HG02884 (cell line): ENCODE results near the gene LRP1B.
"Not testable (repeated sequence)": the region's sequence is repeated elsewhere in the genome, so short reads cannot be mapped to it uniquely, and the experiment has no call there.

ENCODE experiments used
- ATAC-seq: cut with Tn5 transposase; IDR thresholded peaks from one replicate; pipeline ENCODE4 v1.9.1; 2021; ENCODE audit warnings: mild to moderate bottlenecking, moderate library complexity; ENCODE audit not compliant: unreplicated experiment

LRP1B gene

GRCh38 chr2:142104134-142104758 is 26.6 kb downstream of the LRP1B start:
- no peak for ATAC-seq

GRCh38 chr2:142100970-142101369 is 29.8 kb downstream of the LRP1B start:
- ATAC-seq = no peak

GRCh38 chr2:142100139-142100873 is 30.5 kb downstream of the LRP1B start:
- ATAC-seq = no peak

- no peak for ATAC-seq
These were observed 33.1 kb downstream of the LRP1B start for GRCh38 chr2:142097711-142098110.

GRCh38 chr2:142095647-142096046 is 35.2 kb downstream of the LRP1B start:
- ATAC-seq = no peak

- no peak for ATAC-seq
These were observed 36.6 kb downstream of the LRP1B start for GRCh38 chr2:142094233-142094632.

- ATAC-seq = no peak
These were observed 42.7 kb downstream of the LRP1B start for GRCh38 chr2:142088058-142088568.

- ATAC-seq = not testable (repeated sequence)
These were observed 43.2 kb downstream of the LRP1B start for GRCh38 chr2:142087585-142087984.

- no peak for ATAC-seq
These were observed 48.4 kb downstream of the LRP1B start for GRCh38 chr2:142082368-142082767.

- no peak for ATAC-seq
These were observed 54.5 kb downstream of the LRP1B start for GRCh38 chr2:142076317-142076716.

- no peak for ATAC-seq
These were observed 55.0 kb downstream of the LRP1B start for GRCh38 chr2:142075826-142076225.

- no peak for ATAC-seq
These were observed 61.4 kb downstream of the LRP1B start for GRCh38 chr2:142069251-142069888.

- ATAC-seq = no peak
These were observed 65.1 kb downstream of the LRP1B start for GRCh38 chr2:142065700-142066099.

GRCh38 chr2:142065156-142065555 is 65.7 kb downstream of the LRP1B start:
- no peak for ATAC-seq

- ATAC-seq = no peak
These were observed 69.1 kb downstream of the LRP1B start for GRCh38 chr2:142061733-142062132.

GRCh38 chr2:142058149-142058548 is 72.7 kb downstream of the LRP1B start:
- no peak for ATAC-seq

- ATAC-seq = no peak
These were observed 74.0 kb downstream of the LRP1B start for GRCh38 chr2:142056784-142057183.

- ATAC-seq = no peak
These were observed 78.5 kb downstream of the LRP1B start for GRCh38 chr2:142052220-142052863.

GRCh38 chr2:142048581-142048980 is 82.2 kb downstream of the LRP1B start:
- no peak for ATAC-seq

GRCh38 chr2:142045641-142046040 is 85.2 kb downstream of the LRP1B start:
- no peak for ATAC-seq

- no peak for ATAC-seq
These were observed 86.6 kb downstream of the LRP1B start for GRCh38 chr2:142044197-142044596.
